Globus pallidus (tissue), 1 donor: ENCODE data around the gene ZNF672.
A peak's percentile ranks its signal among the peaks of the same experiment; 100 is the strongest.

Experiments
- DNase-seq: peaks from one replicate; pipeline ENCODE4 v3.0.0-alpha.2; 2015; ENCODE audit warnings: low spot score

Gene ZNF672

GRCh38 chr1:248834343-248834940 is 3.6 kb upstream of the ZNF672 start:
- DNase-seq = no peak

GRCh38 chr1:248837045-248837780 is 811 bp upstream of the ZNF672 start:
- no peak for DNase-seq

GRCh38 chr1:248838357-248839167 is 538 bp downstream of the ZNF672 start:
- DNase-seq = peak; percentile 88

GRCh38 chr1:248839168-248839555 is 1.1 kb downstream of the ZNF672 start:
- DNase-seq = no peak

GRCh38 chr1:248840946-248841345 is 2.9 kb downstream of the ZNF672 start:
- DNase-seq = no peak

GRCh38 chr1:248841702-248842395 is 3.8 kb downstream of the ZNF672 start:
- no peak for DNase-seq

- no peak for DNase-seq
Measured at GRCh38 chr1:248842781-248843331, 4.8 kb downstream of the ZNF672 start.

GRCh38 chr1:248843687-248844086 is 5.7 kb downstream of the ZNF672 start:
- no peak for DNase-seq

- no peak for DNase-seq
Measured at GRCh38 chr1:248844526-248844925, 6.5 kb downstream of the ZNF672 start.

GRCh38 chr1:248847181-248847955 is 9.3 kb downstream of the ZNF672 start:
- no peak for DNase-seq

- DNase-seq = no peak
Measured at GRCh38 chr1:248847956-248848561, 10.0 kb downstream of the ZNF672 start.

GRCh38 chr1:248848602-248849001 is 10.6 kb downstream of the ZNF672 start:
- no peak for DNase-seq

GRCh38 chr1:248849152-248849551 is 11.1 kb downstream of the ZNF672 start:
- no peak for DNase-seq

GRCh38 chr1:248849637-248850036 is 11.6 kb downstream of the ZNF672 start:
- DNase-seq = no peak

- no peak for DNase-seq
Measured at GRCh38 chr1:248850124-248850523, 12.1 kb downstream of the ZNF672 start.

- DNase-seq = no peak
Measured at GRCh38 chr1:248850536-248851251, 12.7 kb downstream of the ZNF672 start.

- DNase-seq = no peak
Measured at GRCh38 chr1:248851390-248851789, 13.4 kb downstream of the ZNF672 start.

GRCh38 chr1:248852481-248853405 is 14.7 kb downstream of the ZNF672 start:
- DNase-seq = no peak
